ENCODE measurements around the gene LRRC45. TPM values are rescaled to one million over a fixed set of nuclear protein-coding genes. Genes with fewer than 3 reads are reported as not detected.

The LRRC45 gene
- total and polyA plus RNA-seq, 9 of the 15 experiments (the other 6 are each of a cell fraction or from before 2014, with no cell fraction given): 3.5 to 21.5 (median 11.2) TPM; not detected in 2

DNA sequence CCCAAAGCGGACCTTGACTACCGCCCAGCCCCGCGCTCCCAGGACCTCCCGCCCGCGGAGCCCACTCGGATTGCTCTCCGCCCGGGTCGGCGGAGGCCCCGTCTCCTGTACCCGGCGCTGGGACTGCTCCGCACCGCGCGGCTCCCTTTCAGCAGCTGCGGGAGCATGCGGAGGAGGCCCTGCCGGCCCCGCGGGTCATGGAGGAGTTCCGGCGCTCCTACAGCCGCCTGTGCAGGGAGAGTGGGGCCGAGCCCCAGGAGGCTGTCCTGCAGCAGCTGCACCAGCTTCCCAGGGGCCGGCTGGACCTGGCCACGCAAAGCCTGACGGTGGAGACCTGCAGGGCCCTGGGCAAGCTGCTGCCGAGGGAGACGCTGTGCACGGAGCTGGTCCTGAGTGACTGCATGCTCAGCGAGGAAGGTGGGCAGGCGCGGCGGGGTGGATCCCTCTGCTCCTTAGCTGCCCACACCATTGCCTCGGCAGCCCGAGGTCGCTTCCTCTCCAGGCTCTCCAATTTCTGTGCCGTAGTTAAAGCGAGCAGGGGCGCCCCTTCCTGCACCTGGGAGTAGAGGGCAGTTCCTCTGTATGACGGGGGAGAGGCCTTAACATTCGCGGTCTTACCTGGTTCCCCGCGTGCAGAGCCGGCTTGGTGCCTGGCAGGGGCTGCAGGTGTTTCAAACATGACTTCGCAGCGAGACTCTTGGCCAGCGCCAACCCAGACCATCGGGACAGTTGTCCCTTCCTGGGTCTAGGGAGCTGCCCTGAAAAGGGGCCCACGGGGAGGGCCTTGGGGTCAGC lies 539 bp downstream of the LRRC45 start (continued):
- peak; percentile 80; the same call in 1 of the 2 replicates for TF ChIP-seq KDM2B (CRISPR knock-in tag; IDR thresholded peaks at IDR 0.05)
- 0 out of 2 replicates have a peak, but pooled peaks have one; percentile 64 for TF ChIP-seq ELF2 (CRISPR knock-in tag; IDR thresholded peaks at IDR 0.05)
- TF ChIP-seq SAFB (IDR thresholded peaks at IDR 0.05; ENCODE audit: borderline replicate concordance, low read depth, low read length): peak; percentile 36; the same call in 1 of the 2 replicates
- no peak for TF ChIP-seq KLF16 (IDR thresholded peaks at IDR 0.05)
- TF ChIP-seq ZFX (CRISPR knock-in tag; IDR thresholded peaks at IDR 0.05): peak; percentile 60
- peak; percentile 36; the same call in 1 of the 2 replicates for TF ChIP-seq PHF8 (IDR thresholded peaks at IDR 0.05; ENCODE audit: borderline replicate concordance, low read length)
- TF ChIP-seq HDAC1 (IDR thresholded peaks at IDR 0.05): peak in 1 of 2 experiments; percentile 83; a peak in 2 of 4 replicates
- TF ChIP-seq L3MBTL2 (IDR thresholded peaks at IDR 0.05): 0 out of 2 replicates have a peak, but pooled peaks have one; percentile 24
- TF ChIP-seq POLR2A (conservative IDR thresholded peaks at IDR 0.05): no peak
- TF ChIP-seq ARNT (IDR thresholded peaks at IDR 0.05): no peak
- TF ChIP-seq ZNF184 (CRISPR knock-in tag; IDR thresholded peaks at IDR 0.05): no peak
- TF ChIP-seq BRCA1 (IDR thresholded peaks at IDR 0.05): no peak
- no peak for TF ChIP-seq BRCA1 (CRISPR knock-in tag; IDR thresholded peaks at IDR 0.05)
- peak; percentile 48 for TF ChIP-seq POLR2G (IDR thresholded peaks at IDR 0.05; ENCODE audit: low read depth, low read length)
- TF ChIP-seq RBBP5 (IDR thresholded peaks at IDR 0.05; ENCODE audit: borderline replicate concordance, insufficient read depth, low read length, poor library complexity, severe bottlenecking): peak; percentile 67
- TF ChIP-seq ELF1 (tag; IDR thresholded peaks at IDR 0.05): no peak
- no peak for TF ChIP-seq ATF1 (CRISPR knock-in tag; IDR thresholded peaks at IDR 0.05)
- TF ChIP-seq ATF1 (tag; IDR thresholded peaks at IDR 0.05): no peak
- TF ChIP-seq ZNF785 (CRISPR knock-in tag; IDR thresholded peaks at IDR 0.05): no peak
- TF ChIP-seq, protein P1, sequence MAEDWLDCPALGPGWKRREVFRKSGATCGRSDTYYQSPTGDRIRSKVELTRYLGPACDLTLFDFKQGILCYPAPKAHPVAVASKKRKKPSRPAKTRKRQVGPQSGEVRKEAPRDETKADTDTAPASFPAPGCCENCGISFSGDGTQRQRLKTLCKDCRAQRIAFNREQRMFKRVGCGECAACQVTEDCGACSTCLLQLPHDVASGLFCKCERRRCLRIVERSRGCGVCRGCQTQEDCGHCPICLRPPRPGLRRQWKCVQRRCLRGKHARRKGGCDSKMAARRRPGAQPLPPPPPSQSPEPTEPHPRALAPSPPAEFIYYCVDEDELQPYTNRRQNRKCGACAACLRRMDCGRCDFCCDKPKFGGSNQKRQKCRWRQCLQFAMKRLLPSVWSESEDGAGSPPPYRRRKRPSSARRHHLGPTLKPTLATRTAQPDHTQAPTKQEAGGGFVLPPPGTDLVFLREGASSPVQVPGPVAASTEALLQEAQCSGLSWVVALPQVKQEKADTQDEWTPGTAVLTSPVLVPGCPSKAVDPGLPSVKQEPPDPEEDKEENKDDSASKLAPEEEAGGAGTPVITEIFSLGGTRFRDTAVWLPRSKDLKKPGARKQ (CRISPR knock-in tag; IDR thresholded peaks at IDR 0.05): no peak
- TF ChIP-seq, protein P2, sequence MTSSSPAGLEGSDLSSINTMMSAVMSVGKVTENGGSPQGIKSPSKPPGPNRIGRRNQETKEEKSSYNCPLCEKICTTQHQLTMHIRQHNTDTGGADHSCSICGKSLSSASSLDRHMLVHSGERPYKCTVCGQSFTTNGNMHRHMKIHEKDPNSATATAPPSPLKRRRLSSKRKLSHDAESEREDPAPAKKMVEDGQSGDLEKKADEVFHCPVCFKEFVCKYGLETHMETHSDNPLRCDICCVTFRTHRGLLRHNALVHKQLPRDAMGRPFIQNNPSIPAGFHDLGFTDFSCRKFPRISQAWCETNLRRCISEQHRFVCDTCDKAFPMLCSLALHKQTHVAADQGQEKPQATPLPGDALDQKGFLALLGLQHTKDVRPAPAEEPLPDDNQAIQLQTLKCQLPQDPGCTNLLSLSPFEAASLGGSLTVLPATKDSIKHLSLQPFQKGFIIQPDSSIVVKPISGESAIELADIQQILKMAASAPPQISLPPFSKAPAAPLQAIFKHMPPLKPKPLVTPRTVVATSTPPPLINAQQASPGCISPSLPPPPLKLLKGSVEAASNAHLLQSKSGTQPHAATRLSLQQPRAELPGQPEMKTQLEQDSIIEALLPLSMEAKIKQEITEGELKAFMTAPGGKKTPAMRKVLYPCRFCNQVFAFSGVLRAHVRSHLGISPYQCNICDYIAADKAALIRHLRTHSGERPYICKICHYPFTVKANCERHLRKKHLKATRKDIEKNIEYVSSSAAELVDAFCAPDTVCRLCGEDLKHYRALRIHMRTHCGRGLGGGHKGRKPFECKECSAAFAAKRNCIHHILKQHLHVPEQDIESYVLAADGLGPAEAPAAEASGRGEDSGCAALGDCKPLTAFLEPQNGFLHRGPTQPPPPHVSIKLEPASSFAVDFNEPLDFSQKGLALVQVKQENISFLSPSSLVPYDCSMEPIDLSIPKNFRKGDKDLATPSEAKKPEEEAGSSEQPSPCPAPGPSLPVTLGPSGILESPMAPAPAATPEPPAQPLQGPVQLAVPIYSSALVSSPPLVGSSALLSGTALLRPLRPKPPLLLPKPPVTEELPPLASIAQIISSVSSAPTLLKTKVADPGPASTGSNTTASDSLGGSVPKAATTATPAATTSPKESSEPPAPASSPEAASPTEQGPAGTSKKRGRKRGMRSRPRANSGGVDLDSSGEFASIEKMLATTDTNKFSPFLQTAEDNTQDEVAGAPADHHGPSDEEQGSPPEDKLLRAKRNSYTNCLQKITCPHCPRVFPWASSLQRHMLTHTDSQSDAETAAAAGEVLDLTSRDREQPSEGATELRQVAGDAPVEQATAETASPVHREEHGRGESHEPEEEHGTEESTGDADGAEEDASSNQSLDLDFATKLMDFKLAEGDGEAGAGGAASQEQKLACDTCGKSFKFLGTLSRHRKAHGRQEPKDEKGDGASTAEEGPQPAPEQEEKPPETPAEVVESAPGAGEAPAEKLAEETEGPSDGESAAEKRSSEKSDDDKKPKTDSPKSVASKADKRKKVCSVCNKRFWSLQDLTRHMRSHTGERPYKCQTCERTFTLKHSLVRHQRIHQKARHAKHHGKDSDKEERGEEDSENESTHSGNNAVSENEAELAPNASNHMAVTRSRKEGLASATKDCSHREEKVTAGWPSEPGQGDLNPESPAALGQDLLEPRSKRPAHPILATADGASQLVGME (CRISPR knock-in tag; IDR thresholded peaks at IDR 0.05): no peak
